Caki2 (cell line): ENCODE results near the gene SPTBN2. TPM values are rescaled to one million over a fixed set of nuclear protein-coding genes. Genes with fewer than 3 reads are reported as not detected.
"Not testable (repeated sequence)": the region's sequence is repeated elsewhere in the genome, so short reads cannot be mapped to it uniquely, and the experiment has no call there.

Experiments used
- DNase-seq: peaks from one replicate; pipeline ENCODE4 v3.0.0-alpha.2; 2015; ENCODE audit warnings: low read depth
- in situ Hi-C: cut with HindIII; loops from 2 replicates; pipeline ENCODE4 v1.10.0; 2016; ENCODE audit warnings: low sequenced_read_pairs, low pct_unique_long_range_greater_than_20kb, mixed read lengths
- total RNA-seq: library from RNA; depleted of rRNA; stranded (reverse); fragments of >200 nt; shearing (Covaris generic); gene quantifications from 2 replicates; pipeline ENCODE4 v1.2.3, GENCODE V29; 2014; ENCODE audit warnings: low replicate concordance

Gene SPTBN2
- total RNA-seq, 1 experiment from 2014 or later: 0.71 TPM

GRCh38 chr11:66665369-66665768 is 63.6 kb downstream of the SPTBN2 start:
- in situ Hi-C loops: no loop called here
- DNase-seq: no peak

- in situ Hi-C loops: no loop called here
- no peak for DNase-seq
These were observed 65.2 kb downstream of the SPTBN2 start for GRCh38 chr11:66663741-66664296.

- DNase-seq: no peak
- in situ Hi-C loops: no loop called here
These were observed 69.3 kb downstream of the SPTBN2 start for GRCh38 chr11:66659763-66660162.

- in situ Hi-C loops: no loop called here
- DNase-seq: peak; percentile 44
These were observed 75.9 kb downstream of the SPTBN2 start for GRCh38 chr11:66653123-66653522.

GRCh38 chr11:66652651-66653050 is 76.4 kb downstream of the SPTBN2 start:
- in situ Hi-C loops: no loop called here
- DNase-seq: no peak

- DNase-seq: no peak
These were observed 78.0 kb downstream of the SPTBN2 start for GRCh38 chr11:66651016-66651415.

GRCh38 chr11:66649903-66650302 is 79.1 kb downstream of the SPTBN2 start:
- DNase-seq: no peak
- in situ Hi-C loops: no loop called here

More at GRCh38 chr11:66651016-66651415, 78.0 kb downstream of the SPTBN2 start:
- in situ Hi-C loops: no loop called here

GRCh38 chr11:66646828-66647227 is 82.2 kb downstream of the SPTBN2 start:
- no peak for DNase-seq
- in situ Hi-C loops: no loop called here

GRCh38 chr11:66643745-66644437 is 85.1 kb downstream of the SPTBN2 start:
- in situ Hi-C loops: no loop called here
- DNase-seq: no peak

- DNase-seq: no peak
- in situ Hi-C loops: no loop called here
These were observed 87.2 kb downstream of the SPTBN2 start for GRCh38 chr11:66641834-66642233.

GRCh38 chr11:66639814-66640340 is 89.1 kb downstream of the SPTBN2 start:
- DNase-seq, in situ Hi-C loops: not testable (repeated sequence)

- peak; percentile 47 for DNase-seq
- in situ Hi-C loops: no loop called here
These were observed 89.8 kb downstream of the SPTBN2 start for GRCh38 chr11:66639066-66639813.

GRCh38 chr11:66638177-66639065 is 90.6 kb downstream of the SPTBN2 start, which contains the start of gene RBM4:
TSS of gene RBM4 (plus strand) at chr11:66638703. CDS start at chr11:66639712, 1,009 bp downstream.
- DNase-seq: peak; percentile 98
- in situ Hi-C loops: no loop called here

- in situ Hi-C loops: no loop called here
- DNase-seq: no peak
These were observed 91.3 kb downstream of the SPTBN2 start for GRCh38 chr11:66637557-66638176.

GRCh38 chr11:66636411-66636810 is 92.6 kb downstream of the SPTBN2 start:
- no peak for DNase-seq
- in situ Hi-C loops: no loop called here
